HepG2 (cell line): ENCODE results near the gene LIMA1. TPM values are rescaled to one million over a fixed set of nuclear protein-coding genes. Genes with fewer than 3 reads are reported as not detected.

Experiments used
- CC2D1A ChIP-seq: sonication (generic); formaldehyde crosslinking; IDR thresholded peaks from 2 replicates; pipeline ENCODE4 v1.8.1; 2023; ENCODE audit warnings: mild to moderate bottlenecking, missing genetic modification reagents
- HMG20B ChIP-seq: conservative IDR thresholded peaks from 2 replicates; pipeline ENCODE4 v1.6.1; 2016; ENCODE audit warnings: missing genetic modification reagents, missing compliant biosample characterization
- IRF2 ChIP-seq: IDR thresholded peaks from 2 replicates; pipeline ENCODE4 v1.6.1; 2018; ENCODE audit warnings: missing genetic modification reagents, missing compliant biosample characterization
- KLF6 ChIP-seq: IDR thresholded peaks from 2 replicates; pipeline ENCODE4 v1.8.0; 2016; ENCODE audit warnings: missing biosample characterization, missing genetic modification reagents
- MAF1 ChIP-seq: sonication (generic); formaldehyde crosslinking; IDR thresholded peaks from 2 replicates; pipeline ENCODE4 v1.5.0; 2020; ENCODE audit warnings: missing genetic modification reagents, borderline replicate concordance
- PAX8 ChIP-seq: sonication (generic); formaldehyde crosslinking; IDR thresholded peaks from 2 replicates; pipeline ENCODE4 v1.8.0; 2022; ENCODE audit warnings: mild to moderate bottlenecking, missing genetic modification reagents, borderline replicate concordance
- PRPF4 ChIP-seq: fragments of 200-400 bp; formaldehyde crosslinking; IDR thresholded peaks from 2 replicates; pipeline ENCODE4 v1.6.1; 2016; ENCODE audit warnings: low read length, low read depth; ENCODE audit not compliant: poor library complexity, severe bottlenecking
- ZFP90 ChIP-seq: sonication (generic); formaldehyde crosslinking; IDR thresholded peaks from 2 replicates; pipeline ENCODE4 v1.8.0; 2022; ENCODE audit warnings: missing genetic modification reagents, mild to moderate bottlenecking, inconsistent platforms, borderline replicate concordance
- ZNF263 ChIP-seq: sonication (generic); formaldehyde crosslinking; IDR thresholded peaks from 2 replicates; pipeline ENCODE4 v1.4.0; 2020; ENCODE audit warnings: missing genetic modification reagents
- ZNF30 ChIP-seq: sonication (generic); formaldehyde crosslinking; IDR thresholded peaks from 2 replicates; pipeline ENCODE4 v1.5.0; 2020; ENCODE audit warnings: mild to moderate bottlenecking, missing genetic modification reagents
- ZNF496 ChIP-seq: sonication (generic); formaldehyde crosslinking; IDR thresholded peaks from 2 replicates; pipeline ENCODE4 v1.8.1; 2023; ENCODE audit warnings: mild to moderate bottlenecking, moderate library complexity, missing genetic modification reagents; ENCODE audit not compliant: insufficient replicate concordance
- ZNF841 ChIP-seq: sonication (generic); formaldehyde crosslinking; IDR thresholded peaks from 2 replicates; pipeline ENCODE4 v1.8.1; 2023; ENCODE audit warnings: missing genetic modification reagents, borderline replicate concordance
- polyA plus RNA-seq, 8 experiments: library from polyadenylated mRNA; depleted of rRNA in 3 of 8; stranded (reverse) in 7 of 8; unstranded in 1 of 8; fragments of >200 nt; fragmentation: Illumina TruSeq in 4 of 8; extraction: Trizol in 4 of 8; gene quantifications; 2 replicates each; pipeline versions ENCODE4 v1.2.1 to v1.2.3, GENCODE V29; 2011 to 2016; ENCODE audit warnings: low read depth in 4 of 8, missing spikeins in 1 of 8, mixed read lengths in 1 of 8; ENCODE audit not compliant: insufficient read depth in 1 of 8
- total RNA-seq, 5 experiments: library from RNA; depleted of rRNA; stranded (reverse); fragments of >200 nt; fragmentation: Illumina TruSeq; extraction: Trizol; gene quantifications; 2 replicates each; pipeline ENCODE4 v1.2.3, GENCODE V29; 2016; ENCODE audit warnings: low read depth in 1 of 5
- TF ChIP-seq, protein P1 (sequence below): sonication (generic); formaldehyde crosslinking; IDR thresholded peaks from 2 replicates; pipeline ENCODE4 v1.4.0; 2020; ENCODE audit warnings: low read depth, mild to moderate bottlenecking, missing genetic modification reagents
- TF ChIP-seq, protein P2 (sequence below): sonication (generic); formaldehyde crosslinking; IDR thresholded peaks from 2 replicates; pipeline ENCODE4 v1.9.0; 2022; ENCODE audit warnings: missing genetic modification reagents, mild to moderate bottlenecking, borderline replicate concordance
- TF ChIP-seq, protein P3 (sequence below): IDR thresholded peaks from 2 replicates; pipeline ENCODE4 v1.6.1; 2016; ENCODE audit warnings: low read depth
- TF ChIP-seq, protein P4 (sequence below): IDR thresholded peaks from 2 replicates; pipeline ENCODE4 v1.4.0; 2020; ENCODE audit warnings: mild to moderate bottlenecking, missing genetic modification reagents

The LIMA1 gene
- total and polyA plus RNA-seq, 2 of the 13 experiments (the other 11 are each of a cell fraction or from before 2014, with no cell fraction given): 13.0 to 19.8 TPM

DNA sequence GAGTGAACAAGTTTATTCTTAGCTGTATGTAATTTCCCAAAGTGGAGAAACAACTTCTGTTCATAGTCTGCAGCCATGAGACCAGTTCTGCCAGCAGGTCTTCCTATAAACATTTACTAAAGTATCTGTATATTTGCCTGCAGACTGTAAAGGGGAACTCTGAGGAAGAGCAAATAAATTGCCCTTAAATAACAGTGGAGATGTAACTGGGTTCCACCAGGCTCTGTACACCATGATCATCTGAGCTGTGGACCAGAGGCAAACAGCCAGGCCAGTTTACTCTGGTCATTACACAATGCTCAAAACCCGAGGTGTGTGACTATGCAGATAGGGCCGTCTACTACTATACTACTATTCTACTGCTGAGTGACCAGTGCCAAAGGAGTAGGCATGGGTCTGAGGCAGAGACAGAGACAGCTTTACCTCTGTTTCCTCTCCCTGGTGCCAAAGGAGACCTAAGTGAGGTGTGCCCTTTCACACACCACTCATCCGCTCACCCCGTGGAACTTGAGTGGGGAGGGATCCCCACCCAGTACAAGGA is 95.0 kb downstream of the LIMA1 start (continued):
- TF ChIP-seq, protein P1, sequence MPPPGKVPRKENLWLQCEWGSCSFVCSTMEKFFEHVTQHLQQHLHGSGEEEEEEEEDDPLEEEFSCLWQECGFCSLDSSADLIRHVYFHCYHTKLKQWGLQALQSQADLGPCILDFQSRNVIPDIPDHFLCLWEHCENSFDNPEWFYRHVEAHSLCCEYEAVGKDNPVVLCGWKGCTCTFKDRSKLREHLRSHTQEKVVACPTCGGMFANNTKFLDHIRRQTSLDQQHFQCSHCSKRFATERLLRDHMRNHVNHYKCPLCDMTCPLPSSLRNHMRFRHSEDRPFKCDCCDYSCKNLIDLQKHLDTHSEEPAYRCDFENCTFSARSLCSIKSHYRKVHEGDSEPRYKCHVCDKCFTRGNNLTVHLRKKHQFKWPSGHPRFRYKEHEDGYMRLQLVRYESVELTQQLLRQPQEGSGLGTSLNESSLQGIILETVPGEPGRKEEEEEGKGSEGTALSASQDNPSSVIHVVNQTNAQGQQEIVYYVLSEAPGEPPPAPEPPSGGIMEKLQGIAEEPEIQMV (CRISPR knock-in tag): no peak
- TF ChIP-seq, protein P2, sequence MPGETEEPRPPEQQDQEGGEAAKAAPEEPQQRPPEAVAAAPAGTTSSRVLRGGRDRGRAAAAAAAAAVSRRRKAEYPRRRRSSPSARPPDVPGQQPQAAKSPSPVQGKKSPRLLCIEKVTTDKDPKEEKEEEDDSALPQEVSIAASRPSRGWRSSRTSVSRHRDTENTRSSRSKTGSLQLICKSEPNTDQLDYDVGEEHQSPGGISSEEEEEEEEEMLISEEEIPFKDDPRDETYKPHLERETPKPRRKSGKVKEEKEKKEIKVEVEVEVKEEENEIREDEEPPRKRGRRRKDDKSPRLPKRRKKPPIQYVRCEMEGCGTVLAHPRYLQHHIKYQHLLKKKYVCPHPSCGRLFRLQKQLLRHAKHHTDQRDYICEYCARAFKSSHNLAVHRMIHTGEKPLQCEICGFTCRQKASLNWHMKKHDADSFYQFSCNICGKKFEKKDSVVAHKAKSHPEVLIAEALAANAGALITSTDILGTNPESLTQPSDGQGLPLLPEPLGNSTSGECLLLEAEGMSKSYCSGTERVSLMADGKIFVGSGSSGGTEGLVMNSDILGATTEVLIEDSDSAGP (CRISPR knock-in tag): 0 out of 2 replicates have a peak, but pooled peaks have one; percentile 18
- no peak for TF ChIP-seq IRF2 (CRISPR knock-in tag)
- TF ChIP-seq, protein P3, sequence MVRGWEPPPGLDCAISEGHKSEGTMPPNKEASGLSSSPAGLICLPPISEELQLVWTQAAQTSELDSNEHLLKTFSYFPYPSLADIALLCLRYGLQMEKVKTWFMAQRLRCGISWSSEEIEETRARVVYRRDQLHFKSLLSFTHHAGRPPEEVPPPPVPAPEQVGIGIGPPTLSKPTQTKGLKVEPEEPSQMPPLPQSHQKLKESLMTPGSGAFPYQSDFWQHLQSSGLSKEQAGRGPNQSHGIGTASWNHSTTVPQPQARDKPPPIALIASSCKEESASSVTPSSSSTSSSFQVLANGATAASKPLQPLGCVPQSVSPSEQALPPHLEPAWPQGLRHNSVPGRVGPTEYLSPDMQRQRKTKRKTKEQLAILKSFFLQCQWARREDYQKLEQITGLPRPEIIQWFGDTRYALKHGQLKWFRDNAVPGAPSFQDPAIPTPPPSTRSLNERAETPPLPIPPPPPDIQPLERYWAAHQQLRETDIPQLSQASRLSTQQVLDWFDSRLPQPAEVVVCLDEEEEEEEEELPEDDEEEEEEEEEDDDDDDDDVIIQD: peak; percentile 47; the same call in 1 of the 2 replicates
- no peak for TF ChIP-seq HMG20B
- no peak for TF ChIP-seq PRPF4
- TF ChIP-seq ZNF30 (CRISPR knock-in tag): no peak
- TF ChIP-seq PAX8 (CRISPR knock-in tag): no peak
- TF ChIP-seq ZFP90 (CRISPR knock-in tag): no peak
- TF ChIP-seq ZNF841: no peak
- TF ChIP-seq ZNF496 (CRISPR knock-in tag): no peak
- TF ChIP-seq, protein P4, sequence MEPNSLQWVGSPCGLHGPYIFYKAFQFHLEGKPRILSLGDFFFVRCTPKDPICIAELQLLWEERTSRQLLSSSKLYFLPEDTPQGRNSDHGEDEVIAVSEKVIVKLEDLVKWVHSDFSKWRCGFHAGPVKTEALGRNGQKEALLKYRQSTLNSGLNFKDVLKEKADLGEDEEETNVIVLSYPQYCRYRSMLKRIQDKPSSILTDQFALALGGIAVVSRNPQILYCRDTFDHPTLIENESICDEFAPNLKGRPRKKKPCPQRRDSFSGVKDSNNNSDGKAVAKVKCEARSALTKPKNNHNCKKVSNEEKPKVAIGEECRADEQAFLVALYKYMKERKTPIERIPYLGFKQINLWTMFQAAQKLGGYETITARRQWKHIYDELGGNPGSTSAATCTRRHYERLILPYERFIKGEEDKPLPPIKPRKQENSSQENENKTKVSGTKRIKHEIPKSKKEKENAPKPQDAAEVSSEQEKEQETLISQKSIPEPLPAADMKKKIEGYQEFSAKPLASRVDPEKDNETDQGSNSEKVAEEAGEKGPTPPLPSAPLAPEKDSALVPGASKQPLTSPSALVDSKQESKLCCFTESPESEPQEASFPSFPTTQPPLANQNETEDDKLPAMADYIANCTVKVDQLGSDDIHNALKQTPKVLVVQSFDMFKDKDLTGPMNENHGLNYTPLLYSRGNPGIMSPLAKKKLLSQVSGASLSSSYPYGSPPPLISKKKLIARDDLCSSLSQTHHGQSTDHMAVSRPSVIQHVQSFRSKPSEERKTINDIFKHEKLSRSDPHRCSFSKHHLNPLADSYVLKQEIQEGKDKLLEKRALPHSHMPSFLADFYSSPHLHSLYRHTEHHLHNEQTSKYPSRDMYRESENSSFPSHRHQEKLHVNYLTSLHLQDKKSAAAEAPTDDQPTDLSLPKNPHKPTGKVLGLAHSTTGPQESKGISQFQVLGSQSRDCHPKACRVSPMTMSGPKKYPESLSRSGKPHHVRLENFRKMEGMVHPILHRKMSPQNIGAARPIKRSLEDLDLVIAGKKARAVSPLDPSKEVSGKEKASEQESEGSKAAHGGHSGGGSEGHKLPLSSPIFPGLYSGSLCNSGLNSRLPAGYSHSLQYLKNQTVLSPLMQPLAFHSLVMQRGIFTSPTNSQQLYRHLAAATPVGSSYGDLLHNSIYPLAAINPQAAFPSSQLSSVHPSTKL: peak; percentile 64
- no peak for TF ChIP-seq KLF6 (CRISPR knock-in tag)
- no peak for TF ChIP-seq MAF1 (CRISPR knock-in tag)
- TF ChIP-seq CC2D1A (CRISPR knock-in tag): no peak
- no peak for TF ChIP-seq ZNF263 (CRISPR knock-in tag)
